ENCODE data around the gene UFC1.

- no peak for TF ChIP-seq POLR2AphosphoS5 (IDR thresholded peaks at IDR 0.05; ENCODE audit: borderline replicate concordance, low read depth, low read length)
- no peak for TF ChIP-seq EZH2 (IDR thresholded peaks at IDR 0.05)
Measured at GRCh38 chr1:161113915-161114314, 39.9 kb upstream of the UFC1 start.

Data from SK-N-MC (cell line).